ENCODE measurements around the gene OSBPL3. TPM values are rescaled to one million over a fixed set of nuclear protein-coding genes. Genes with fewer than 3 reads are reported as not detected.
A peak's percentile ranks its signal among the peaks of the same experiment; 100 is the strongest.

Gene OSBPL3
- total and polyA plus RNA-seq, 4 donors = 0.28 to 3.0 (median 1.1) TPM

DNA sequence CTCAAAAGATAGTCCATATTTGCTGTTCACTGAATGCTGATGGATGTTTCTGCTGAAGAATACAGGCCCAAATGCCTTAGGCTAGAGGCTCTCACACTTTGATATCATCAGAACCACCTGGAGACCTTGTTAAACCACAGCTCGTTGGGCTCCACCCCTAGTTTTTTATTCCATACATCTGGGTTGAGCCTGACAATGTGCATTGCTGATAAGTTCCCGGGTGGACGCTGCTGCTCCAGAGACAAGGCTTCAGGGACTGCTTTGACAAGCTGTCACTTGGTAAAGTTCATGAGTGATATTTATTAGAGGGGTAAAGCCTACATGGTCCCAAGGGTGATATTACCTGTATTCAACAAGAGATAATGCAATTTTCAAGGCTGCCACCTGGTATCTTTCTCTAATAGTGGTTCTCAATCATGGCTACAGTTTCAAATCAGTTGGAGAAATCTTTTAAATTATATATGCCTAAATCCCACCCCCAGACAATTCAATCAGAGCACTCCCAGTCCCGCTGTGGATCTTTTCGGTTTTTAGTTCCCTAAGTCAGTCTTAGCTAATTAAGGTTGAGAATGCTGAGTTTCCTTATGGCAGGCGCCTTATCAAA, 115.7 kb downstream of the OSBPL3 start:
- Histone ChIP-seq H3K9me3 (ENCODE audit: control insufficient read depth in 4 of 4, low read length in 3 of 4) (no peaks in the 10 kb centered on the region), H3K4me3 (ENCODE audit: low read depth in 1 of 3, low read length in 3 of 3) (no peak overlapping the region), H3K9ac (ENCODE audit: low read depth in 1 of 2, low read length in 2 of 2) (no peak overlapping the region), H3K4me1 (ENCODE audit: control insufficient read depth in 4 of 4, insufficient read depth in 4 of 4, low read length in 3 of 4) (no peaks in the 10 kb centered on the region), H3K36me3 (ENCODE audit: control insufficient read depth in 4 of 4, insufficient read depth in 3 of 4, low read depth in 1 of 4, low read length in 3 of 4) (no peaks in the 10 kb centered on the region), H3K27ac (ENCODE audit: low read depth in 1 of 2, low read length in 2 of 2) (no peak overlapping the region), H3K27me3 (ENCODE audit: control insufficient read depth in 4 of 4, insufficient read depth in 4 of 4, low read length in 3 of 4) (no peaks in the 10 kb centered on the region)
- peak; percentile 40 for DNase-seq (ENCODE audit: low spot score)
- WGBS = 91% methylated on average over 6 of the region's 6 CpGs
- TF ChIP-seq, protein P1, sequence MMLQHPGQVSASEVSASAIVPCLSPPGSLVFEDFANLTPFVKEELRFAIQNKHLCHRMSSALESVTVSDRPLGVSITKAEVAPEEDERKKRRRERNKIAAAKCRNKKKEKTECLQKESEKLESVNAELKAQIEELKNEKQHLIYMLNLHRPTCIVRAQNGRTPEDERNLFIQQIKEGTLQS (IDR thresholded peaks at IDR 0.05) = no peak
- TF ChIP-seq NR2F2 (IDR thresholded peaks at IDR 0.05) = no peak
- no peak for TF ChIP-seq YY1 (IDR thresholded peaks at IDR 0.05)
- TF ChIP-seq SP1 (IDR thresholded peaks at IDR 0.05) = no peak
- TF ChIP-seq, protein P2, sequence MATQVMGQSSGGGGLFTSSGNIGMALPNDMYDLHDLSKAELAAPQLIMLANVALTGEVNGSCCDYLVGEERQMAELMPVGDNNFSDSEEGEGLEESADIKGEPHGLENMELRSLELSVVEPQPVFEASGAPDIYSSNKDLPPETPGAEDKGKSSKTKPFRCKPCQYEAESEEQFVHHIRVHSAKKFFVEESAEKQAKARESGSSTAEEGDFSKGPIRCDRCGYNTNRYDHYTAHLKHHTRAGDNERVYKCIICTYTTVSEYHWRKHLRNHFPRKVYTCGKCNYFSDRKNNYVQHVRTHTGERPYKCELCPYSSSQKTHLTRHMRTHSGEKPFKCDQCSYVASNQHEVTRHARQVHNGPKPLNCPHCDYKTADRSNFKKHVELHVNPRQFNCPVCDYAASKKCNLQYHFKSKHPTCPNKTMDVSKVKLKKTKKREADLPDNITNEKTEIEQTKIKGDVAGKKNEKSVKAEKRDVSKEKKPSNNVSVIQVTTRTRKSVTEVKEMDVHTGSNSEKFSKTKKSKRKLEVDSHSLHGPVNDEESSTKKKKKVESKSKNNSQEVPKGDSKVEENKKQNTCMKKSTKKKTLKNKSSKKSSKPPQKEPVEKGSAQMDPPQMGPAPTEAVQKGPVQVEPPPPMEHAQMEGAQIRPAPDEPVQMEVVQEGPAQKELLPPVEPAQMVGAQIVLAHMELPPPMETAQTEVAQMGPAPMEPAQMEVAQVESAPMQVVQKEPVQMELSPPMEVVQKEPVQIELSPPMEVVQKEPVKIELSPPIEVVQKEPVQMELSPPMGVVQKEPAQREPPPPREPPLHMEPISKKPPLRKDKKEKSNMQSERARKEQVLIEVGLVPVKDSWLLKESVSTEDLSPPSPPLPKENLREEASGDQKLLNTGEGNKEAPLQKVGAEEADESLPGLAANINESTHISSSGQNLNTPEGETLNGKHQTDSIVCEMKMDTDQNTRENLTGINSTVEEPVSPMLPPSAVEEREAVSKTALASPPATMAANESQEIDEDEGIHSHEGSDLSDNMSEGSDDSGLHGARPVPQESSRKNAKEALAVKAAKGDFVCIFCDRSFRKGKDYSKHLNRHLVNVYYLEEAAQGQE (IDR thresholded peaks at IDR 0.05) = no peak
- TF ChIP-seq FOXA1 (IDR thresholded peaks at IDR 0.05) = no peak

DNA sequence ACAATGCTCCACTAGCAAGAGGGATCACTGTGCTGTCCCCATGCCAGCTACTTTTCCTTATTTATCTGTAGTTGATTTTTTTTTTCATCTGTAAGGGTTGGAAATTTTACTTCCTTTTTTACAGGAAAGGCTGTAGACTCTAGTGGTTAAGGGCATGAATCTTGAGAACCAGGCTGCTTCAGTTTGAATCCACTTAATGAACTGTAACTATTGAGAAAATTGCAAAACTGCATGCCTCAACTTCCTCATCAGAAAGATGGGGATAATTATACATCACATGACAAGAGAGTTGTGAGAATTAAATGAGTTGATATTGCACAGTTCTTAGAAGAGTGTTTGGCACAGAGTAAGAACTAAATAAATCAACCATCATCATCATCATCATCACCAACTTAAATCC, 116.4 kb downstream of the OSBPL3 start:
- H3K4me3 ChIP-seq (ENCODE audit: low read depth in 1 of 3, low read length in 3 of 3) = no peak overlapping the region
- no peak overlapping the region for H3K9ac ChIP-seq (ENCODE audit: low read depth in 1 of 2, low read length in 2 of 2)
- no peaks in the 10 kb centered on the region for H3K27me3 ChIP-seq (ENCODE audit: control insufficient read depth in 4 of 4, insufficient read depth in 4 of 4, low read length in 3 of 4)
- no peaks in the 10 kb centered on the region for H3K9me3 ChIP-seq (ENCODE audit: control insufficient read depth in 4 of 4, low read length in 3 of 4)
- DNase-seq (ENCODE audit: low spot score) = no peak
- no peaks in the 10 kb centered on the region for H3K4me1 ChIP-seq (ENCODE audit: control insufficient read depth in 4 of 4, insufficient read depth in 4 of 4, low read length in 3 of 4)
- H3K27ac ChIP-seq (ENCODE audit: low read depth in 1 of 2, low read length in 2 of 2) = no peak overlapping the region
- no peak for TF ChIP-seq JUND (IDR thresholded peaks at IDR 0.05)
- no peak for TF ChIP-seq GABPA (IDR thresholded peaks at IDR 0.05 in 1 of 2, conservative IDR thresholded peaks at IDR 0.05 in 1 of 2)
- TF ChIP-seq RAD21 (IDR thresholded peaks at IDR 0.05) = no peak
- TF ChIP-seq, protein P3, sequence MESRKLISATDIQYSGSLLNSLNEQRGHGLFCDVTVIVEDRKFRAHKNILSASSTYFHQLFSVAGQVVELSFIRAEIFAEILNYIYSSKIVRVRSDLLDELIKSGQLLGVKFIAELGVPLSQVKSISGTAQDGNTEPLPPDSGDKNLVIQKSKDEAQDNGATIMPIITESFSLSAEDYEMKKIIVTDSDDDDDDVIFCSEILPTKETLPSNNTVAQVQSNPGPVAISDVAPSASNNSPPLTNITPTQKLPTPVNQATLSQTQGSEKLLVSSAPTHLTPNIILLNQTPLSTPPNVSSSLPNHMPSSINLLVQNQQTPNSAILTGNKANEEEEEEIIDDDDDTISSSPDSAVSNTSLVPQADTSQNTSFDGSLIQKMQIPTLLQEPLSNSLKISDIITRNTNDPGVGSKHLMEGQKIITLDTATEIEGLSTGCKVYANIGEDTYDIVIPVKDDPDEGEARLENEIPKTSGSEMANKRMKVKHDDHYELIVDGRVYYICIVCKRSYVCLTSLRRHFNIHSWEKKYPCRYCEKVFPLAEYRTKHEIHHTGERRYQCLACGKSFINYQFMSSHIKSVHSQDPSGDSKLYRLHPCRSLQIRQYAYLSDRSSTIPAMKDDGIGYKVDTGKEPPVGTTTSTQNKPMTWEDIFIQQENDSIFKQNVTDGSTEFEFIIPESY (IDR thresholded peaks at IDR 0.05) = no peak
- TF ChIP-seq, protein P2 (IDR thresholded peaks at IDR 0.05) = no peak
- TF ChIP-seq HNF4A (conservative IDR thresholded peaks at IDR 0.05) = no peak
- TF ChIP-seq, protein P1 (IDR thresholded peaks at IDR 0.05) = no peak
- TF ChIP-seq FOXA1 (IDR thresholded peaks at IDR 0.05) = no peak
- no peak for TF ChIP-seq EGR1 (IDR thresholded peaks at IDR 0.05; ENCODE audit: low read depth in 2 of 2)
- TF ChIP-seq TAF1 (conservative IDR thresholded peaks at IDR 0.05) = no peak
- no peak for TF ChIP-seq HNF4G (IDR thresholded peaks at IDR 0.05)
- no peak for TF ChIP-seq YY1 (IDR thresholded peaks at IDR 0.05)
- TF ChIP-seq SP1 (IDR thresholded peaks at IDR 0.05) = no peak
- no peak for TF ChIP-seq NR2F2 (IDR thresholded peaks at IDR 0.05)
- no peak for TF ChIP-seq RXRA (IDR thresholded peaks at IDR 0.05)
- no peaks in the 10 kb centered on the region for H3K36me3 ChIP-seq (ENCODE audit: control insufficient read depth in 4 of 4, insufficient read depth in 3 of 4, low read depth in 1 of 4, low read length in 3 of 4)

All from liver (tissue), 9 donors.